HG03045 (cell line): ENCODE data around the gene SPINK5.

ENCODE experiments used
- ATAC-seq: cut with Tn5 transposase; IDR thresholded peaks from one replicate; pipeline ENCODE4 v1.9.1; 2021; ENCODE audit warnings: mild to moderate bottlenecking, moderate library complexity; ENCODE audit not compliant: unreplicated experiment

SPINK5 gene

DNA sequence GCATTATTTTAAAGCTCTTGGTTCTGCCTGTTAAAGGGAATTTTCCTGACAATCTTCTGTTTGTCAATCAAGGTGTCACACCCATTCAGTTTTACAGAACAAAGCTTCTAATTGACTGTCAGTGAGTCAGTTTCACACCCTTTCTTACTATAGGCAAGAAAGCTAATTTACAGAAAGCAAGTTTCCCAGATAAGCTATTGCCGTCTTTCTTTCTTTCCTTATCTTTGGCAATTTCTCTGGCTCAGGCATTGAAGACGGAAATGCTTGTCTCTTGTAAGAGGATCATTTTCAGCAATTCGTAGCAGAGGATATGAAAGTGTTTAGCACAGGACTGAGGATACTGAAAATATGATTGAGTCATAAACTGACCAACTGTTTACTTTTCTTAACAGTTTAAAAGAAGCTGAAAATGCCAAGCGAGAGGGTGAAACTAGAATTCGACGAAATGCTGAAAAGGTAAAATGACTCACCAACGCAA, 27.0 kb downstream of the SPINK5 start:
- no peak for ATAC-seq

DNA sequence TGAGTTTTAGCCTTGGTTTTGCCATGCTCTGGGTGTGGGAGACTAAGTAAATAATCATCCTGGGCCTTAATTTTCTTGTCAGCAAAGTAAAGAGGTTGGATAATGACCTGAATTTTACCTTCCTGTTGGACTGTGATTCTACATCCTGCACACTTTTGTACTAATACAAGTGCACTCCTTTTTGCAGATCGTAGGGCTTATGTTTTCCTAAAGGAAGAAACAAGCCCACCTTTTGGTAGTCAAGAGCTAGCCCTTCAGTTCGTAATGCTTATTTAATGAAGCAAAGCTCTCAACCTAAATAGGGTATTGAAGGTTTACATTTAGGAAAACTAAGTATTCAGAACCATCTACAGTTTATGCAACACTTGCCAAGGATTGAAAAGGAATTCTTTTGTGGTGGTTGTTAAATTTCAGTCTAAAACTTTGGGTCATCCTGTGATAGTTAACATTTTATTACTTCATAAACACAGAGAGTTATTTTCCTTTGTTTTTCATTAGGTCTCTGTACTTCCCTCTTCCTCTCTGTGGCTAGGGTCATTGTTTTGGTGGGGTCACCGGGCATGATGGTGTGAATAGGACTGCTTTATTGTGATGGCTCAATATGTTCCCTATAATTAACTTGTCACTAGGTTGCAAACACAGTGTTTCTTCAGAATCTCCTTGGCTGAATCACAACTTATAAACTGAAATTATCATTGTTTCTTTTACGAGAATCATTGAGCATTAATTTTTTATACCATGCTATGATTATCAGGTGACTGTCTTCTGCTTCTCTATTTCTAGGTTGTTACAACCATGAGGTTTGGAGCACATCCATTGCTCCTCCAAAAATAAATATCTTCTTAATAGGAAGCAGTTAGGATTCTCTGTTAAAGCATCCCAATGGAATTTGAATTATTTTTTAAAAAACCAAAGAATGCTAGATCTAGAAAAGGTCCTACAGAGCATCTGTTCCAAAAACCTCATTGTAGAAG, 28.5 kb downstream of the SPINK5 start:
- no peak for ATAC-seq

- ATAC-seq: no peak
Measured at GRCh38 chr5:148094336-148094735, 30.6 kb downstream of the SPINK5 start.

DNA sequence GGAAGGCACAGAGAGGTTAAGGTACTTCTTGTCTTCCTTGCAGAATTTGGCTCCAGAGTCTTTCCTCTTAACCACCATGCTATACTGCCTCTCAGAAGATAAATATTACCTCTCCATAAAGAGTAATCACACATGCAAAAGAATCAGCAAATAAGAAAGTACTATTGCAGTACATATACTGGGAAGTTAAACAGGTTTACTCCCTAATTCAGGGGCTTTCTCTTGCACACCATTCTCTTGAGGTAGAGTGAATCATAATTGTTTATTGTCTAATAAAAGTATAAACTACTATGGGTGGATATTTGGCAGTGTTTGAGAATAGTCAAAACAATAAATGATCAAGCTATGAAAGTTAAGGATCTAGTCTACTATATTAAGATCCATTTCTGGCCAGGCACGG, 40.4 kb downstream of the SPINK5 start:
- ATAC-seq: no peak

- no peak for ATAC-seq
Measured at GRCh38 chr5:148107608-148108007, 43.8 kb downstream of the SPINK5 start.

DNA sequence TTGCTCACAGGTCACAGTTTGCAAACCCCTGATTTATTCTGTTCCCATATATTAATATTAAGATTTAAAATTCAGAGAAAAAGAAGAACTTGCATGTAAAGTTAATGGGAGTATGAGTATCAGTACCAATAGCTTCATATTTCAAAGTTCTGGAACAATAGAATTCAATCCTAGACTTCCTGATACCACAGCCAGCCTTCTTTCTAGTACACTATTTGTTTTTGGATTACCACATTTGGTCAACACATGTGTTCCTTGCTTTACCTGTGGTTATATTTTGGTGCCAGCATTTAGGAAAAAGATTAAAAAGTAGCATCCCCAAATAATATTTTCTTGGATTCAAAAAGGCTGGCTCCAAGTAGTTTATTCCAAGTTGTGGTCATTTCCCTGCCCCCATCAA, 49.5 kb downstream of the SPINK5 start:
- no peak for ATAC-seq

DNA sequence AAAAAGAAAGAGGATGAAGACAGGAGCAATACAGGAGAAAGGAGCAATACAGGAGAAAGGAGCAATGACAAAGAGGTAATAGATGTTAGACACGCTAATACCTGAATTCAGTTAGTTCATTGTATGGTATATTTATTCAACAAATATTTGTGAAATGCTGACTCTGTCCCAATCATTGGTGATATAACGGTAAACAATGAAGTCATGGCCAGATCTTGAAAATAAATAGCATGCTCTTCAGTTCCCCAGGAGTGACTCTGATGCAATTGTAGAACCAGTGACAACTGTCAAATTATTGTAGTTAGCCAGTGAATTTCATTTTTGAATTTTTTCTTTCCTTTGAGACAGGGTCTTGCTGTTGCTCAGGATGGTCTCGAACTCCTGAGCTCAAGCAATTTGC, 56.5 kb downstream of the SPINK5 start:
- ATAC-seq: no peak

DNA sequence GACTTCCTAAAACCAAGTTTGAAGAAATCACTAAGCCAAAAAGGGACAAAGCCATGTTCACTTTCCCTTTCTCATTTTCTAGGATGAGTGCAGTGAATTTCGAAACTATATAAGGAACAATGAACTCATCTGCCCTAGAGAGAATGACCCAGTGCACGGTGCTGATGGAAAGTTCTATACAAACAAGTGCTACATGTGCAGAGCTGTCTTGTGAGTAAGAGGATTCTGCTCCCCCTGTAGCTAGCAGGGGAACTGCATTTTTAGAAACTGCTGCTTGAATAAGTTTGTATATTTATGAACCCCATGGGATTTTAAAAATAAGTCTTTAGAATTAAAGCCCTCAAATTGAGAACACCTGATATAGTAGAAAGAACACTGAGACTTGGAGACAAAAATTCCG, 61.9 kb downstream of the SPINK5 start:
- no peak for ATAC-seq

DNA sequence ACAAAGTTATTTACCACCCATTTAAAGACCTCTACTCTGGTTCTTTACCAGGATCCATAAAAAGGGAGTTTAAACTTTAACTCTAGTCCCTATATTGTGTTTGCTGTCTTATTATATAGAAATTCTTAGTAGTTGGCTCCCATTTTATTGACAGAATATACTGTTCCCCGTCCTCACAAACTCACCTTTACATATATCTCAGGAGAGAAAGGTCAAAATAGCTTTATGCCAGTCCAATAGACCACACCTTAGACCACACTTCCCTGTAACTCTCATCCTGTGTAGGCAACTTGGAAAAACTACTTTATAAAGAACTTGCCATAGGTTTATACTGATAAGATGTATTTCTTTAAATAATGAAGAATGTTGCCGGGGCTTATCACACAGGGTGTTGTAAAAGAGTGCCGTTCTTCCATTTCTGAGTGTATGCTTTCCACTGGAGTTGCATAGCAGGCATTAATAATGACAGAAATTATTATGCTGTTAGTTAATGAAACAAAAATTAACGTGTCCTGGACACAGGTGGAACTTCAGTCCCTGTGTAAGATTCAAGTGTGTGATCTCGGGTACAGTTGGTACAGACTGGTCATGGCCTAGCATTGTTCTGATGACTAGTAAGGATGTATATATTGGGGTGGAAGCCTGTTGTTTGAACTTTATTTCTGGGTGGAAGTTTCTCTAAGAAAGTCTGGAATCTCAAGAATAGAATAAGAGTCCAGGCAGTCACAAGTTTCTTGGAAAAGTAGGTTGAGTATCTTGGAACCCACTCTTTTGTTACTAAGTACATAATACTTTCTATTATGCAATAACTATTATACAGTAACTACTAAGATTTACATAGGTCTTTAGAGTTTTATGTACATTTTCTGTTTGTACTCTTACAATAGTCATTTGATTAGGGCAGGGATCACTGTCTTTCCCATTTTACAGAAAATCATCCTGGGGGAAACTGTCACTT, 71.6 kb downstream of the SPINK5 start:
- no peak for ATAC-seq

GRCh38 chr5:148140846-148141245, 77.1 kb downstream of the SPINK5 start:
- no peak for ATAC-seq

- no peak for ATAC-seq
Measured at GRCh38 chr5:148141645-148142044, 77.9 kb downstream of the SPINK5 start.

- no peak for ATAC-seq
Measured at GRCh38 chr5:148145916-148146315, 82.1 kb downstream of the SPINK5 start.

DNA sequence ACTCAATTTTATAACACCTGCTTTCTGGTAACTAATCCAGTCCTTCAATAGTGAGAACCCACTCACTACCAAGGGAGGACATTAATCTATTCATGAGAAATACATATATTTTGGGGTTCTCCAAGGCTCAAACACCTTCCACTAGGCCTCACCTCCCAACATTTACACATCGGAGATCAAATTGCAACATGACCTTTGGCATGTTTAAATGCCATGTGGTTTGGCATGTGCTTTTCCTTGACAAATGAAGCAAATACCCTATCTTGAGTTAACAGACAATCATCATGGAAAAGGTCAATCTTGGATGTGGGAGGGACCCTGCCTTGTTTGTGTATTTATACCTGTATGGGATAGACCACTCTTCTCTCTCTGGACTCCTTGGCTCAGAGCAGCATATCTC, 82.7 kb downstream of the SPINK5 start:
- ATAC-seq: no peak

DNA sequence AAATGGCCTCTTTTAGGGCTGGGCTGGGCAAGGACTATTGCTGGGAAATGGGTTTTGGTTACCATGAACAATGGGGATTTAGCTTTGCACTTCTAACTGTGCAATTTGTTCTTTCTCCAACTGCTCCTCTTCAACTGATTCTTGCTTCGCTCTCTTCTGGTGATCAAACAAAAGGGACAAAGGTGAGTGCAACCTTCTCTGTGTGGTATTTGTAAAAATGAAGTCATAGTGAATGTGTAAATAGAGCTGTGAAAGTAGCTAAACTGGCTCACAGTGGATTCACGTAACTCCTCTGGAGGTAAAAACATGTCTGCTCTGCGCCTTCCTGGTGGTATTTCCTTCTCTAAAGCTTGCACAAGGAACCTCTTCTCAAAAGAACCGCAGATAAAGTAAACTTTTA, 83.6 kb downstream of the SPINK5 start:
- ATAC-seq: no peak

- no peak for ATAC-seq
Measured at GRCh38 chr5:148151872-148152271, 88.1 kb downstream of the SPINK5 start.

DNA sequence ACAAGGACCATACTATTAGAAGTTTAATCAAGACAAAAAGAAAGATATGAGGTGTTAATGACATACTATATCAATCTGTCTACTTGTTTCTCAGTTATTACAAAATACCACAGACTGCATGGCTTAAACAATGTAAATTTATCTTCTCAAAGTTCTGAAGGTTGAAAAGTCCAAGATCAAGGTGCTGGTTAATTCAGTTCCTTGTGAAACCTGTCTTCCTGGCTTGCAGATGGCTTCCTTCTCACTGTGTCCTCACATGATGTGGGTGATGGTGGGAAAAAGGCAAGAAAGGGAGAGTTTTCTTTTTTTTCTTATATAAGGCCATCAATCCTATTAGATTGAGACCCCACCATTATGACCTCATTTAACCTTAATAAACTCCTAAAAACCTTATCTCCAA, 89.0 kb downstream of the SPINK5 start:
- no peak for ATAC-seq

GRCh38 chr5:148156609-148157008, 92.8 kb downstream of the SPINK5 start:
- no peak for ATAC-seq

- ATAC-seq: no peak
Measured at GRCh38 chr5:148162038-148162437, 98.3 kb downstream of the SPINK5 start.

- ATAC-seq: no peak
Measured at GRCh38 chr5:148163345-148163744, 99.6 kb downstream of the SPINK5 start.

DNA sequence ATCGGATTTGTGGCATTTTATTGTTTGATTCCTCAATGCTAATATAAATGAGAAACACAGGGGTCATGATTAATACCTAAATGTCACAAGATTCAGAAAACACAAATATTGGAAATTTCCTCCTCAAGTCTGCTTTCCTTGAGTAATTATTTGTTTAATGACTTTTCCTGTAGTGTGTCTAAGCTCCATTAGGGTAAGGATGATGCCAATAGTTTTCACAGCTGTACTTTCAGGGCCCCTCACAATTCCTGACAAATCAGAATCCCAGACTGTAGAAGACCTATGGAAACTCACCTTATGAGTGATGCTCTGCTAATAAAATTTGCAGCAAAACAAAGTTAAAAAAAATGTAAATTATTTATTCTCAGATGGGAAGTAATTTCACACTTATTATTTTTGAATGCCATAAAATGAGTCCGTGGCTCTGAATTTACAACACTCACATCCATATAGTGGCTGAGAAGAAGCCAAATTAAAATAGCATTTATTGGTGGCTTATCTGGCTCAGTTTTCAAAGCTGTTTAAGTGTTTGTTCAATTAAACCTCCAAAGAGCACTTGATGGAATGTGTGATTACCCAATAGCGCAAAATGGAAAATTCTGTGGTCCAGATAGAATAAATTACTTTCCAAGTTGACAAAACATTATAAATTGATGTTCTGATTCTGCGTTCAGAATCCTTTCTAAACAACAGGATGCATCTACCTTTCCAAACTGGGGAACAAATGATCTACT, 102.9 kb downstream of the SPINK5 start:
- no peak for ATAC-seq

- ATAC-seq: no peak
Measured at GRCh38 chr5:148168246-148168645, 104.5 kb downstream of the SPINK5 start, which contains the start of gene SPINK14. Gene SPINK14 (plus strand): TSS chr5:148168546. CDS start chr5:148169733, 1,187 bp downstream.
